GM12872 (cell line): ENCODE results near the gene GFPT1.

Experiments
- TF ChIP-seq, protein P1 (sequence below): IDR thresholded peaks from 3 replicates; pipeline ENCODE4 v1.5.1; 2011; ENCODE audit warnings: low read depth, mild to moderate bottlenecking, low read length, moderate library complexity; ENCODE audit not compliant: insufficient read depth

Gene GFPT1

GRCh38 chr2:69297216-69297615 is 89.8 kb downstream of the GFPT1 start:
- TF ChIP-seq, protein P1, sequence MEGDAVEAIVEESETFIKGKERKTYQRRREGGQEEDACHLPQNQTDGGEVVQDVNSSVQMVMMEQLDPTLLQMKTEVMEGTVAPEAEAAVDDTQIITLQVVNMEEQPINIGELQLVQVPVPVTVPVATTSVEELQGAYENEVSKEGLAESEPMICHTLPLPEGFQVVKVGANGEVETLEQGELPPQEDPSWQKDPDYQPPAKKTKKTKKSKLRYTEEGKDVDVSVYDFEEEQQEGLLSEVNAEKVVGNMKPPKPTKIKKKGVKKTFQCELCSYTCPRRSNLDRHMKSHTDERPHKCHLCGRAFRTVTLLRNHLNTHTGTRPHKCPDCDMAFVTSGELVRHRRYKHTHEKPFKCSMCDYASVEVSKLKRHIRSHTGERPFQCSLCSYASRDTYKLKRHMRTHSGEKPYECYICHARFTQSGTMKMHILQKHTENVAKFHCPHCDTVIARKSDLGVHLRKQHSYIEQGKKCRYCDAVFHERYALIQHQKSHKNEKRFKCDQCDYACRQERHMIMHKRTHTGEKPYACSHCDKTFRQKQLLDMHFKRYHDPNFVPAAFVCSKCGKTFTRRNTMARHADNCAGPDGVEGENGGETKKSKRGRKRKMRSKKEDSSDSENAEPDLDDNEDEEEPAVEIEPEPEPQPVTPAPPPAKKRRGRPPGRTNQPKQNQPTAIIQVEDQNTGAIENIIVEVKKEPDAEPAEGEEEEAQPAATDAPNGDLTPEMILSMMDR = no peak

DNA sequence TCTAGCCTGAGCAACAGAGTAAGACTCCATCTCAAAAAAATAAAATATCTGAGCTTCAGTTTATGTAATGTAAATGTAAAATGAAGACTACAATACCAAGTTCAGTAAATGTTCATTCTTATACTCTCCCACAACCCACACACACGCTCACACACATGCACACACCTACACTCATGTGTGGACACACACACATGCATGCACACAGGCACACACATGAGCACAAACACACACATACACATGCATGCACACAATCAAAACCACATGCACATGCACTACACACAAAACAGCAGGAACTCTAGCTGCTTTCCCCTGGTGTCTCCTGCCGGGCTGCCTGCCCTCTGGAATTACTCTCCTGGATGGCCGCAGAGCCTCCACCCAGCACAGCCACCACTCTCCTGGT is 90.6 kb downstream of the GFPT1 start:
- TF ChIP-seq, protein P1 = no peak

DNA sequence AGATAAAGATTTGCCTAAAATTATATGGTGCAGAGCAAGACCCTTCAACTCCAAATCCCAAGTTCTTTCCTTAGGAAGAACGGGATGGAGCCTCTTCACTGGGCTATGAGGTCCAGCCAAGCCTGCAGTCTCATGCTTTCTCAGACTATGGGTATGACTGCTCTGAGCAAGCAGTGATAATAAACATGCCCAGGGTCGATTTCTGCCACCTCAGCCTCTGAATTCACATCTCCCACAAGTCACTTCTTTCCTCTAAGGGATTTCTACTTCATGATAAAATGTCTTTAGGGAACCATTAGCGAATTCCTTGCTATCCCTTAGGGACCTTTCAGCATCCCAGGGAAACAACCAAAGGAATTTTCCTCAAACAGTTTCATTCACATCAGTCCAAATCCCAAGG is 94.8 kb downstream of the GFPT1 start:
- TF ChIP-seq, protein P1 = no peak

- TF ChIP-seq, protein P1 = no peak
Observed at GRCh38 chr2:69291721-69292120, 95.3 kb downstream of the GFPT1 start.

DNA sequence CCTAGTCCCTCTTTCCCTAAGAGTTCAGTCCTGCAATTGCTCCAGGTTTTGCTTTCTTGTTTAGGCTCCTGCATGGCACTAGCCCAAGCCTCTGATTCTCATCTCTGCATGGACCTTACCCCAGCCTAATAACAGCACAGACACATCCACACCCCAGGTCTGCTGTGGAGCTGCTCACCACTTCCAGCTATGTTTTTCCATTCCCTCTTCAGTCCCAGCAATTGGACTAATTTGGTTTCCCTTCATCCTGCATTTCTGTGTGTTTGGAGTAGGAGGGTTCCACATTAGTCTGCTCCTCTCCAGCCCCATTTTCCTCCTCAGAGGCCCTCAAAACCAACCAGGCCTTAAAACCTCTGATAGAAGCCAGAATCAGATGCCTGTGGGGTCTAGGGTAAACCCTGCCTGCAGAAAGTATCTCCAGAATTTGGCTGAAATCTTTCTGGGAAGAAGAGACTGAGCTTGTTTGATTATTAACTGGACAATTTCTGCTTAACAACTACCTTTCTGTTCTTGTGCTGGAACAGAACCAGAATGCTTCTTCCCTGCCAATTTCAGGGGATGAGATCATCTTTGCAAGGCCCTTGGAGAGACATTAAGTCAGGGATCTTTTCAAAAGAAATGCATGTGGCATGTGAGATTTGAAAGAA is 95.9 kb downstream of the GFPT1 start:
- TF ChIP-seq, protein P1 = no peak

- TF ChIP-seq, protein P1 = no peak
Observed at GRCh38 chr2:69288429-69288828, 98.6 kb downstream of the GFPT1 start.

DNA sequence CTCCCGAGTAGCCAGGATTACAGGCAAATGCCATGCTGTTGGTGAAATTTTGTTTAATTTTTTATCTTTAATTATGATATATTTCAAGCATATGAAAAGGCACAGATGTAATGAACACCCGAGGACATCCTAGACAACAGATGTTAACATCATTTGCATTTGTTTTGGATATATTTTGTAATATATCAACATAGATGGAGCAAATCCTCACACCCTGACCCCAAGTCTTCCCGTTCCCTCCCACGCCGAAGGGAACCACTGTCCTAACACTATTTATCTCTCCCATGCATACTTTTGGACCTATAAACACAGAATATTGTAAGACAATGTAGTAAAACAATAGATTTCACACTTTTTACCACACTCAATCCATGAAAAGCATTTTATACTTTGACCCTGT is 99.5 kb downstream of the GFPT1 start:
- TF ChIP-seq, protein P1 = no peak
